ENCODE measurements around the gene EID2B. TPM values are rescaled to one million over a fixed set of nuclear protein-coding genes. Genes with fewer than 3 reads are reported as not detected.

EID2B gene
- total RNA-seq, 1 donor from 2014 or later = 3.6 TPM

DNA sequence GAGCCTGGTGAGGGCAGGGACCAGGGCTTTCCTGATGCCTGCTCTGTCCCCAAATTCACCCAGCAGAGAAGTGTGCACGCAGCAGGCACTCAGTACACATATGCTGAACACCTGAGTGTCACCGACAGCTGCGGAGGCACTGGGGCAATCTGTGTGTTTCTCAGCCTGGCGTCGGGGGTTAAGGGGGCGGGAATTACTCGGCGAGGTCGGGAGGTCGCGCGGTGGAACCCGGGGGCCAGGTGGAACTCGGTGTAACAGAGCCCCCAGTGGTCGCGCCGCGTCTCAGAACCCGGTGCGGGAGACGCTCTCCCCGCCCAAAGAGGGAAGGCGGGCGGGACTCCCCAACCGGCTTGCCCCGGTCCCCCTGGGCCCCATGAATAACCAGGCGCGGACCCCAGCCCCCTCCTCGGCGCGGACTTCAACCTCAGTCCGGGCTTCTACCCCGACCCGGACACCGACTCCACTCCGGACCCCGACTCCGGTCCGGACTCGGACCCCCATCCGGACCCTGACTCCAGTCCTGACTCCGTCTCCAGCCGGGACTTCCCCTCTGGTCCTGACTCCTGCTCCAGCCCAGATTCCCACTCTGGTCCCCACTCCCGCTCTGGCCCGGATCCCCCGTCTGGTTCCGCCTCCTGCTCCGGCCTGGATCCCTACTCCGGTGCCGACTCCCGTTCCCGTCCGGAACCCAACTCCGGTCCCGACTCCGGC, 17.7 kb downstream of the EID2B start, which contains the start of gene SELENOV:
Gene SELENOV (plus strand): TSS at position 300 of the 711 bp plus-strand sequence. CDS start 74 bp downstream, at position 374.
- TF ChIP-seq, protein P1, sequence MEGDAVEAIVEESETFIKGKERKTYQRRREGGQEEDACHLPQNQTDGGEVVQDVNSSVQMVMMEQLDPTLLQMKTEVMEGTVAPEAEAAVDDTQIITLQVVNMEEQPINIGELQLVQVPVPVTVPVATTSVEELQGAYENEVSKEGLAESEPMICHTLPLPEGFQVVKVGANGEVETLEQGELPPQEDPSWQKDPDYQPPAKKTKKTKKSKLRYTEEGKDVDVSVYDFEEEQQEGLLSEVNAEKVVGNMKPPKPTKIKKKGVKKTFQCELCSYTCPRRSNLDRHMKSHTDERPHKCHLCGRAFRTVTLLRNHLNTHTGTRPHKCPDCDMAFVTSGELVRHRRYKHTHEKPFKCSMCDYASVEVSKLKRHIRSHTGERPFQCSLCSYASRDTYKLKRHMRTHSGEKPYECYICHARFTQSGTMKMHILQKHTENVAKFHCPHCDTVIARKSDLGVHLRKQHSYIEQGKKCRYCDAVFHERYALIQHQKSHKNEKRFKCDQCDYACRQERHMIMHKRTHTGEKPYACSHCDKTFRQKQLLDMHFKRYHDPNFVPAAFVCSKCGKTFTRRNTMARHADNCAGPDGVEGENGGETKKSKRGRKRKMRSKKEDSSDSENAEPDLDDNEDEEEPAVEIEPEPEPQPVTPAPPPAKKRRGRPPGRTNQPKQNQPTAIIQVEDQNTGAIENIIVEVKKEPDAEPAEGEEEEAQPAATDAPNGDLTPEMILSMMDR (IDR thresholded peaks at IDR 0.05) = no peak
- Mint-ChIP-seq H3K27ac (ENCODE audit: unreplicated experiment) (no peak within 1 kb of the TSS), H3K27me3 (ENCODE audit: unreplicated experiment) (peaks cover 53% of the 10 kb centered on the region), H3K4me1 (ENCODE audit: unreplicated experiment) (peaks cover 17% of the 10 kb centered on the region), H3K9me3 (ENCODE audit: unreplicated experiment) (no peaks in the 10 kb centered on the region), H3K36me3 (ENCODE audit: unreplicated experiment) (no peaks in the 10 kb centered on the region), H3K4me3 (ENCODE audit: unreplicated experiment) (peak within 1 kb of the TSS; percentile 65)
- DNase-seq (ENCODE audit: extremely low spot score, unreplicated experiment) = no peak

DNA sequence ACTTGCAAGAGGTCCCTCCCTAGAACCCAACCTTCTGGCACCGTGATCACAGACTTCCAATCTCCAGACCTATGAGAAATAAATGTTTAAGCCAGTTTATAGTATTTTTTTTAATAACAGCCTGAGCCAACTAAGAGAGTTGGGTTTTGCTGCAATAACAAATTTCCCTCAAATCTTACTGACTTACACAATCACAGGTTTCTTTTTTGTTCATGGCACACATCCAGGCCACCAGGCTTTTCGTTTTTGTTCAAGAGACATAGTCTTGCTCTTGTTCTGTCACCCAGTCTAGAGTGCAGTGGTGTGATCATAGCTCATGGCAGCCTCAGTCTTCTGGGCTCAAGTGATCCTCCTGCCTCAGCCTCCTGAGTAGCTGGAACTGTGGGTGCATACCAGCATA, 19.7 kb downstream of the EID2B start:
- Mint-ChIP-seq H3K9me3 (ENCODE audit: unreplicated experiment) (no peaks in the 10 kb centered on the region), H3K4me3 (ENCODE audit: unreplicated experiment) (no peak overlapping the region), H3K36me3 (ENCODE audit: unreplicated experiment) (no peaks in the 10 kb centered on the region), H3K27ac (ENCODE audit: unreplicated experiment) (no peak overlapping the region), H3K27me3 (ENCODE audit: unreplicated experiment) (peaks cover 56% of the 10 kb centered on the region), H3K4me1 (ENCODE audit: unreplicated experiment) (peaks cover 14% of the 10 kb centered on the region)
- TF ChIP-seq, protein P1 (IDR thresholded peaks at IDR 0.05) = no peak
- no peak for DNase-seq (ENCODE audit: extremely low spot score, unreplicated experiment)

DNA sequence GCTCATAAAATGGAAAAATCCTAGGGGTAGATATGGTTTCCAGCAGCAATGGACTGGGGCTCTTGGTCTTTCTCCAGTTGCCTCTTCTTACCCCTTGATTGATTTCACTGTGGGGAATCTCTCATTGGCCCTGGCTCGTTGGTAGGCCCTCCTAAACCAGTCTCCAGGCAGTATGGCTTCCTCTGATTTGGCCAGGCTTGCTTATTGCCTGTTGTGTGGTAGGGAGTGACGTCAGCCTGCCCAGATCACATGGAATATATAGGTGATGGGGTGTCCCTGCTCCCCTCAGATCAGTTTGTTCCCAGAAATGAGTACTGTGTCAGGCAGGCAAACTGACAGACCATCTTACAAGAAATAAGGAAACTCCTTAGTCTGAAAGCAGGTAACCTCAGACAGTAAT, 23.4 kb downstream of the EID2B start:
- Mint-ChIP-seq H3K4me3 (ENCODE audit: unreplicated experiment) (no peak overlapping the region), H3K27ac (ENCODE audit: unreplicated experiment) (no peak overlapping the region), H3K27me3 (ENCODE audit: unreplicated experiment) (peaks cover 38% of the 10 kb centered on the region), H3K36me3 (ENCODE audit: unreplicated experiment) (no peaks in the 10 kb centered on the region), H3K9me3 (ENCODE audit: unreplicated experiment) (no peaks in the 10 kb centered on the region), H3K4me1 (ENCODE audit: unreplicated experiment) (peaks cover 9% of the 10 kb centered on the region)
- DNase-seq (ENCODE audit: extremely low spot score, unreplicated experiment) = no peak
- TF ChIP-seq, protein P1 (IDR thresholded peaks at IDR 0.05) = no peak

DNA sequence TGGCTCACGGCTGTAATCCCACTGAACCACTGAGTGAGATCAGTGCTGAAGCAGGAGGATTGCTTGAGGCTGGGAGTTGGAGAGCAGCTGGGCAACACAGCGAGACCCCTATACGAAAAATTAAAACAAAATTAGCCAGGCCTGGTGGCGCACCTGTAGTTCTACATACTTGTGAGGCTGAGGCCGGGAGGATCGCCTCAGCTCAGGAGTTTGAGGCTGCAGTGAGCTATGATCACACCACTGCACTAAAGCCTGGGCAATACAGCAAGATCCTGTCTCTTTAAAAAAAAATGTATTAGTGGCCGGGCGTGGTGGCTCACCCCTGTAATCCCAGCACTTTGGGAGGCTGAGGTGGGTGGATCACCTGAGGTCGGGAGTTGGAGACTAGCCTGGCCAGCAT, 24.0 kb downstream of the EID2B start:
- H3K4me1 Mint-ChIP-seq (ENCODE audit: unreplicated experiment) = peaks cover 9% of the 10 kb centered on the region
- H3K36me3 Mint-ChIP-seq (ENCODE audit: unreplicated experiment) = no peaks in the 10 kb centered on the region
- peaks cover 37% of the 10 kb centered on the region for H3K27me3 Mint-ChIP-seq (ENCODE audit: unreplicated experiment)
- no peaks in the 10 kb centered on the region for H3K9me3 Mint-ChIP-seq (ENCODE audit: unreplicated experiment)
- no peak for DNase-seq (ENCODE audit: extremely low spot score, unreplicated experiment)
- TF ChIP-seq, protein P1 (IDR thresholded peaks at IDR 0.05) = no peak
- H3K4me3 Mint-ChIP-seq (ENCODE audit: unreplicated experiment) = no peak overlapping the region
- no peak overlapping the region for H3K27ac Mint-ChIP-seq (ENCODE audit: unreplicated experiment)

DNA sequence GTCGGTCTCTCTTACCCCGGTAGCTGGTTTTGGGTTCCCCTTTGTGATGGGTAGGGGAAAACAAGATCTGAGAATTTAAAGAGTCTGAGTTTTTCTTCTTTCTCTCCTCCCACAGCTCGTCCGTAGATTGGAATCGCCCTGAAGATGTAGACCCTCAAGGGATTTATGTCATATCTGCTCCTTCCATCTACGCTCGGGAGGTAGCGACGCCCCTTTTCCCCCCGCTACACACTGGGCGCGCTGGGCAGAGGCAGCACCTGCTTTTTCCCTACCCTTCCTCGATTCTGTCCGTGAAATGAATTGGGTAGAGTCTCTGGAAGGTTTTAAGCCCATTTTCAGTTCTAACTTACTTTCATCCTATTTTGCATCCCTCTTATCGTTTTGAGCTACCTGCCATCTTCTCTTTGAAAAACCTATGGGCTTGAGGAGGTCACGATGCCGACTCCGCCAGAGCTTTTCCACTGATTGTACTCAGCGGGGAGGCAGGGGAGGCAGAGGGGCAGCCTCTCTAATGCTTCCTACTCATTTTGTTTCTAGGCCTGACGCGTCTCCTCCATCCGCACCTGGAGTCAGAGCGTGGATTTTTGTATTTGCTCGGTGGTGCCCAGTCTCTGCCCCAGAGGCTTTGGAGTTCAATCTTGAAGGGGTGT, 24.8 kb downstream of the EID2B start:
- TF ChIP-seq, protein P1 (IDR thresholded peaks at IDR 0.05) = no peak
- no peak overlapping the region for H3K27ac Mint-ChIP-seq (ENCODE audit: unreplicated experiment)
- H3K4me1 Mint-ChIP-seq (ENCODE audit: unreplicated experiment) = peaks cover 15% of the 10 kb centered on the region
- no peaks in the 10 kb centered on the region for H3K36me3 Mint-ChIP-seq (ENCODE audit: unreplicated experiment)
- H3K27me3 Mint-ChIP-seq (ENCODE audit: unreplicated experiment) = peaks cover 37% of the 10 kb centered on the region
- DNase-seq (ENCODE audit: extremely low spot score, unreplicated experiment) = no peak
- no peaks in the 10 kb centered on the region for H3K9me3 Mint-ChIP-seq (ENCODE audit: unreplicated experiment)
- peak overlapping the region; percentile 75 for H3K4me3 Mint-ChIP-seq (ENCODE audit: unreplicated experiment)
